MM.1S (cell line): ENCODE measurements around the gene SCYGR1.

Experiments
- DNase-seq: peaks from one replicate; pipeline ENCODE4 v3.0.0-alpha.2; 2015
- H2AFZ ChIP-seq: fragments of 300-600 bp; sonication (generic); 2 replicates; pipeline ENCODE4 v1.6.0; 2016; ENCODE audit warnings: antibody characterized with exemption, low read length
- H3F3A ChIP-seq: fragments of 300-600 bp; sonication (generic); 2 replicates; pipeline ENCODE4 v1.6.1; 2016; ENCODE audit warnings: mild to moderate bottlenecking, antibody characterized with exemption, low read length, moderate library complexity, mixed read lengths; ENCODE audit not compliant: insufficient read depth
- H3K27ac ChIP-seq: fragments of 300-600 bp; sonication (generic); 2 replicates; pipeline ENCODE4 v1.5.1; 2016; ENCODE audit warnings: mild to moderate bottlenecking, low read length
- H3K27me3 ChIP-seq: fragments of 300-600 bp; sonication (generic); replicated peaks from 2 replicates; pipeline ENCODE4 v1.6.0; 2016; ENCODE audit warnings: low read length; ENCODE audit not compliant: insufficient read depth
- H3K36me3 ChIP-seq: fragments of 300-600 bp; sonication (generic); replicated peaks from 2 replicates; pipeline ENCODE4 v1.6.1; 2016; ENCODE audit warnings: mild to moderate bottlenecking, low read length, mixed read lengths; ENCODE audit not compliant: insufficient read depth
- H3K4me1 ChIP-seq: fragments of 300-600 bp; sonication (generic); 2 replicates; pipeline ENCODE4 v1.6.1; 2016; ENCODE audit warnings: low read length, mixed read lengths
- H3K4me2 ChIP-seq: fragments of 300-600 bp; sonication (generic); 2 replicates; pipeline ENCODE4 v1.6.0; 2016; ENCODE audit warnings: low read depth, low read length
- H3K4me3 ChIP-seq: fragments of 300-600 bp; sonication (generic); 2 replicates; pipeline ENCODE4 v1.5.1; 2016; ENCODE audit warnings: low read length, mixed read lengths
- H3K79me2 ChIP-seq: fragments of 300-600 bp; sonication (generic); 2 replicates; pipeline ENCODE4 v1.6.1; 2016; ENCODE audit warnings: mixed run types, low read length, mixed read lengths
- H3K9ac ChIP-seq: fragments of 300-600 bp; sonication (generic); 2 replicates; pipeline ENCODE4 v1.6.1; 2016; ENCODE audit warnings: low read length, mixed read lengths
- H3K9me2 ChIP-seq: fragments of 300-600 bp; sonication (generic); replicated peaks from 2 replicates; pipeline ENCODE4 v1.6.1; 2016; ENCODE audit warnings: mild to moderate bottlenecking, low read length, mixed read lengths; ENCODE audit not compliant: insufficient read depth
- H3K9me3 ChIP-seq: fragments of 300-600 bp; sonication (generic); replicated peaks from 2 replicates; pipeline ENCODE4 v1.6.1; 2016; ENCODE audit warnings: mild to moderate bottlenecking, low read length, mixed read lengths; ENCODE audit not compliant: insufficient read depth
- H4K20me1 ChIP-seq: fragments of 300-600 bp; sonication (generic); 2 replicates; pipeline ENCODE4 v1.6.1; 2016; ENCODE audit warnings: mild to moderate bottlenecking, low read length, moderate library complexity, mixed read lengths; ENCODE audit not compliant: insufficient read depth
- EZH2 ChIP-seq: fragments of 300-600 bp; sonication (generic); optimal IDR thresholded peaks from 2 replicates; pipeline ENCODE3; 2017; ENCODE audit warnings: low read depth, mild to moderate bottlenecking, antibody characterized with exemption, low read length, mixed read lengths
- EZH2phosphoT487 ChIP-seq: fragments of 300-600 bp; sonication (generic); IDR thresholded peaks from 2 replicates; pipeline ENCODE4 v1.6.1; 2018; ENCODE audit warnings: antibody characterized with exemption, low read length
- TF ChIP-seq, protein P1 (sequence below): fragments of 300-600 bp; sonication (generic); IDR thresholded peaks from 2 replicates; pipeline ENCODE4 v1.5.1; 2016; ENCODE audit warnings: antibody characterized with exemption, low read length, mixed read lengths

SCYGR1 gene

GRCh38 chr2:227348324-227348723, 39.4 kb downstream of the SCYGR1 start:
- Histone ChIP-seq H4K20me1 (no peaks in the 10 kb centered on the region), H3K79me2 (no peaks in the 10 kb centered on the region), H3K9me2 (no peaks in the 10 kb centered on the region), H3K27ac (no peak overlapping the region), H3K4me1 (no peaks in the 10 kb centered on the region), H3K36me3 (no peaks in the 10 kb centered on the region), H3K4me2 (no peak overlapping the region), H3K9ac (no peak overlapping the region), H2AFZ (no peak overlapping the region), H3K4me3 (no peak overlapping the region), H3K27me3 (no peaks in the 10 kb centered on the region), H3K9me3 (no peaks in the 10 kb centered on the region), H3F3A (no peaks in the 10 kb centered on the region)
- TF ChIP-seq EZH2phosphoT487 (no peak), EZH2 (no peak)
- TF ChIP-seq, protein P1, sequence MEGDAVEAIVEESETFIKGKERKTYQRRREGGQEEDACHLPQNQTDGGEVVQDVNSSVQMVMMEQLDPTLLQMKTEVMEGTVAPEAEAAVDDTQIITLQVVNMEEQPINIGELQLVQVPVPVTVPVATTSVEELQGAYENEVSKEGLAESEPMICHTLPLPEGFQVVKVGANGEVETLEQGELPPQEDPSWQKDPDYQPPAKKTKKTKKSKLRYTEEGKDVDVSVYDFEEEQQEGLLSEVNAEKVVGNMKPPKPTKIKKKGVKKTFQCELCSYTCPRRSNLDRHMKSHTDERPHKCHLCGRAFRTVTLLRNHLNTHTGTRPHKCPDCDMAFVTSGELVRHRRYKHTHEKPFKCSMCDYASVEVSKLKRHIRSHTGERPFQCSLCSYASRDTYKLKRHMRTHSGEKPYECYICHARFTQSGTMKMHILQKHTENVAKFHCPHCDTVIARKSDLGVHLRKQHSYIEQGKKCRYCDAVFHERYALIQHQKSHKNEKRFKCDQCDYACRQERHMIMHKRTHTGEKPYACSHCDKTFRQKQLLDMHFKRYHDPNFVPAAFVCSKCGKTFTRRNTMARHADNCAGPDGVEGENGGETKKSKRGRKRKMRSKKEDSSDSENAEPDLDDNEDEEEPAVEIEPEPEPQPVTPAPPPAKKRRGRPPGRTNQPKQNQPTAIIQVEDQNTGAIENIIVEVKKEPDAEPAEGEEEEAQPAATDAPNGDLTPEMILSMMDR: no peak
- DNase-seq: no peak

DNA sequence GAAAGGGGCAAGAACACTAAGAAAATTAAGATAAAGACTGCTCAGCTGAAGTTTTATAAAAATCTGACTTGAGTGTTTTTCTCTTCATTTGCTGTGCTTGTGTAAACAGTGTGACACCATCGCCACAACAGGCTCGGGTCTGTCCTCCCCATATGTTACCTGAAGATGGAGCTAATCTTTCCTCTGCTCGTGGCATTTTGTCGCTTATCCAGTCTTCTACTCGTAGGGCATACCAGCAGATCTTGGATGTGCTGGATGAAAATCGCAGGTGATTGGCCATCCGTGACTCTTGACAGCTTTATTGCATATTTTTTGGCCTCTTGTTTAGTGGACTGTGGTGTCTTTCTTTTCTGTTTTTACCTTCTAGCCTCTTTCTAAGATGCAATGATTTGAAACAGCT, 40.6 kb downstream of the SCYGR1 start:
- Histone ChIP-seq H4K20me1 (no peaks in the 10 kb centered on the region), H2AFZ (no peak overlapping the region), H3K9me2 (no peaks in the 10 kb centered on the region), H3K4me1 (no peaks in the 10 kb centered on the region), H3K9me3 (no peaks in the 10 kb centered on the region), H3K4me2 (no peak overlapping the region), H3K4me3 (no peak overlapping the region), H3F3A (no peaks in the 10 kb centered on the region), H3K27me3 (no peaks in the 10 kb centered on the region), H3K27ac (no peak overlapping the region), H3K79me2 (no peaks in the 10 kb centered on the region), H3K9ac (no peak overlapping the region), H3K36me3 (no peaks in the 10 kb centered on the region)
- TF ChIP-seq EZH2phosphoT487 (no peak), EZH2 (no peak)
- TF ChIP-seq, protein P1: no peak
- no peak for DNase-seq

GRCh38 chr2:227344231-227344630, 43.5 kb downstream of the SCYGR1 start:
- H3K9ac ChIP-seq: no peak overlapping the region
- no peak for DNase-seq
- no peaks in the 10 kb centered on the region for H3K79me2 ChIP-seq
- H3K9me2 ChIP-seq: no peaks in the 10 kb centered on the region
- TF ChIP-seq EZH2 (no peak), EZH2phosphoT487 (no peak)
- TF ChIP-seq, protein P1: no peak
- H3K27ac ChIP-seq: no peak overlapping the region
- no peaks in the 10 kb centered on the region for H3K27me3 ChIP-seq
- no peak overlapping the region for H3K4me3 ChIP-seq
- H3K9me3 ChIP-seq: no peaks in the 10 kb centered on the region
- H2AFZ ChIP-seq: no peak overlapping the region
- no peaks in the 10 kb centered on the region for H3K36me3 ChIP-seq
- no peak overlapping the region for H3K4me2 ChIP-seq
- no peaks in the 10 kb centered on the region for H4K20me1 ChIP-seq
- H3K4me1 ChIP-seq: no peaks in the 10 kb centered on the region
- H3F3A ChIP-seq: no peaks in the 10 kb centered on the region
